CD4-positive, alpha-beta memory T cell (primary cell): ENCODE data around the gene CFHR4. TPM values are rescaled to one million over a fixed set of nuclear protein-coding genes. Genes with fewer than 3 reads are reported as not detected.
"Not testable (repeated sequence)": the region's sequence is repeated elsewhere in the genome, so short reads cannot be mapped to it uniquely, and the experiment has no call there.

ENCODE experiments used
- CTCF ChIA-PET: fragments of 350-600 bp; sonication (Branson Sonifier 250); formaldehyde crosslinking; loops from one replicate; lab custom pipeline; 2021; ENCODE audit warnings: inconsistent platforms; ENCODE audit not compliant: partially characterized antibody; lab: Charles Lee
- POLR2A ChIA-PET: fragments of 350-600 bp; sonication (Branson Sonifier 250); formaldehyde crosslinking; loops from one replicate; lab custom pipeline; 2021; ENCODE audit not compliant: partially characterized antibody; lab: Charles Lee
- DNase-seq, 5 donors: peaks; one replicate each; pipeline versions ENCODE4 v3.0.0 to v3.0.0-alpha.2; 2020 to 2022; ENCODE audit warnings: mixed read lengths in 1 of 5
- H3K27ac ChIP-seq: one replicate; pipeline ENCODE4 v1.7.0; 2013; ENCODE audit warnings: low read depth, low read length
- H3K27me3 ChIP-seq: 2 replicates; pipeline ENCODE4 v1.7.0; 2013; ENCODE audit warnings: mild to moderate bottlenecking, low read length, moderate library complexity; ENCODE audit not compliant: insufficient read depth
- H3K36me3 ChIP-seq: 2 replicates; pipeline ENCODE4 v1.7.0; 2013; ENCODE audit warnings: mild to moderate bottlenecking, low read length, moderate library complexity; ENCODE audit not compliant: insufficient read depth
- H3K4me1 ChIP-seq: 2 replicates; pipeline ENCODE4 v1.7.0; 2013; ENCODE audit warnings: mild to moderate bottlenecking, low read length, moderate library complexity; ENCODE audit not compliant: insufficient read depth
- H3K4me3 ChIP-seq, 2 donors: one replicate each; pipeline ENCODE4 v1.7.0; 2013; ENCODE audit warnings: low read length in 2 of 2, mild to moderate bottlenecking in 1 of 2
- H3K9me3 ChIP-seq, 2 donors: one replicate each; pipeline ENCODE4 v1.7.0; 2013; ENCODE audit warnings: low read length in 2 of 2, control low read depth in 1 of 2; ENCODE audit not compliant: control insufficient read depth in 1 of 2
- H3K27ac Mint-ChIP-seq, 7 donors: one replicate each; pipeline ENCODE4 v1.8.0; 2020 to 2021; ENCODE audit warnings: mixed read lengths in 7 of 7, mild to moderate bottlenecking in 6 of 7, inconsistent platforms in 3 of 7, moderate library complexity in 3 of 7
- H3K27me3 Mint-ChIP-seq, 2 donors: one replicate each; pipeline ENCODE4 v1.8.0; 2020 to 2021; ENCODE audit warnings: mixed read lengths in 2 of 2
- H3K36me3 Mint-ChIP-seq, 2 donors: one replicate each; pipeline ENCODE4 v1.8.0; 2020 to 2021; ENCODE audit warnings: mixed read lengths in 2 of 2, inconsistent platforms in 1 of 2, mild to moderate bottlenecking in 1 of 2
- H3K4me1 Mint-ChIP-seq, 4 donors: one replicate each; pipeline ENCODE4 v1.8.0; 2020 to 2021; ENCODE audit warnings: mixed read lengths in 4 of 4, mild to moderate bottlenecking in 1 of 4
- H3K4me3 Mint-ChIP-seq, 8 donors: one replicate each; pipeline ENCODE4 v1.8.0; 2020 to 2021; ENCODE audit warnings: mixed read lengths in 8 of 8, mild to moderate bottlenecking in 7 of 8, moderate library complexity in 6 of 8, inconsistent platforms in 3 of 8
- H3K9me3 Mint-ChIP-seq, 8 donors: one replicate each; pipeline ENCODE4 v1.8.0; 2020 to 2021; ENCODE audit warnings: mixed read lengths in 8 of 8, mild to moderate bottlenecking in 5 of 8, inconsistent platforms in 3 of 8, moderate library complexity in 1 of 8
- intact Hi-C: fragments of 100-400 bp; cut with micrococcal nuclease; formaldehyde crosslinking; loops from one replicate; pipeline ENCODE4 v1.15.1; 2023
- polyA plus RNA-seq, 2 donors: library from polyadenylated mRNA; unstranded; fragments of 300-500 nt; fragmentation: Illumina TruSeq; gene quantifications; one replicate each; pipeline ENCODE4 v1.2.3, GENCODE V29; 2021
- total RNA-seq, 2 experiments: library from RNA; stranded (reverse); gene quantifications; one replicate each; pipeline ENCODE4 v1.2.3, GENCODE V29; 2021

CFHR4 gene
- total RNA-seq = not detected
- not detected for polyA plus RNA-seq

GRCh38 chr1:196887515-196888239, at the start of gene CFHR4:
TSS of gene CFHR4 (plus strand) at chr1:196888052. CDS start at chr1:196888151, 99 bp downstream.
- ChIA-PET POLR2A (no interaction called here), CTCF (no interaction called here)
- H3K27ac ChIP-seq = no peak within 1 kb of the TSS
- H3K36me3 Mint-ChIP-seq = no peaks in the 10 kb centered on the region
- H3K9me3 ChIP-seq = no peaks in the 10 kb centered on the region
- H3K4me1 ChIP-seq = no peaks in the 10 kb centered on the region
- H3K4me3 Mint-ChIP-seq = no peak within 1 kb of the TSS
- peaks cover 0 to 1% of the 10 kb centered on the region in 2 donors for H3K27me3 Mint-ChIP-seq
- H3K27ac Mint-ChIP-seq = no peak within 1 kb of the TSS
- no peaks in the 10 kb centered on the region for H3K4me1 Mint-ChIP-seq
- peaks cover 0 to 21% (median 5%) of the 10 kb centered on the region in 8 donors for H3K9me3 Mint-ChIP-seq
- H3K4me3 ChIP-seq = no peak within 1 kb of the TSS
- intact Hi-C loops = no loop called here
- H3K36me3 ChIP-seq = no peaks in the 10 kb centered on the region
- no peaks in the 10 kb centered on the region for H3K27me3 ChIP-seq
- no peak for DNase-seq

DNA sequence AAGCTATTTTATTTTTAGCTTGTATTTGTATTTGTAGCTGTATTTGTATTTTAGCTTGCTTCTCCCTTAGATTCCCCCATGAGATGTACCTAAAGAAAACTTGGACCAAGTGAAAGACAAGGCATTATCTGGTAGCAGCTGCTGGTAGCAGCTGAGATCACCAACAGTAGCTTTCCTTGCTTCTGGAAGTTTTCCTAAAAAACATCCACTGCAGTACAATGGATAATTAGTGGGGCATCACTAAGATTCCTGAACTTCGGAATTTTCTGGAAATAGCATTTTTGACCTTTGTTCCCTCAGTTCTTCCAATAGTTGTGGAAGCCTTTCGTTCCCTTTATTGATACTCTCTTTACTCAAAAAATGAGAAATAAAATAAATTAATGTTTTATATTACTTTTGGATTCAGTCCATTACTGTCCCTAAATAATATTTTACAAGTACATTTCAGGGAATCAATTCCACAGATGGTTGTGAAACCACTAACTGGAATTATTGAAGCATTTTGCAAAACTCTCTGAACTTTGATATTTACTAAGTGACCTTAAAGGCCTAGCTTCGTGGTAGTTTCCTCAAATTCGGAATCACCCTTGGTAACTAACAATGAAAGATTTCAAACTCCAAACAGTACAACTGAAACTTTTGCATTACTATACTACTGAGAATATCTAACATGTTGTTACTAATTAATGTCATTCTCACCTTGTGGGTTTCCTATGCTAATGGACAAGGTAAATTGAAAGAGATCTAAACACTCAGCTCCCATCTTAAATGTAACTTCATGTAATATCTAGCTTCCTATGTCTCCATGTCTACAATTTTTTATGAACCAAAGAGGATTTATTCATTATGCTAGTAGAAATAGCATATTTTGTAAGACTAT, 38.0 kb upstream of the CFHR4 start:
- H3K27me3 ChIP-seq, H3K36me3 Mint-ChIP-seq, POLR2A ChIA-PET, H3K4me1 ChIP-seq, DNase-seq, intact Hi-C loops, H3K27ac ChIP-seq, H3K9me3 ChIP-seq, H3K36me3 ChIP-seq, H3K9me3 Mint-ChIP-seq, CTCF ChIA-PET, H3K4me1 Mint-ChIP-seq, H3K27ac Mint-ChIP-seq, H3K4me3 Mint-ChIP-seq, H3K4me3 ChIP-seq, H3K27me3 Mint-ChIP-seq: not testable (repeated sequence)

DNA sequence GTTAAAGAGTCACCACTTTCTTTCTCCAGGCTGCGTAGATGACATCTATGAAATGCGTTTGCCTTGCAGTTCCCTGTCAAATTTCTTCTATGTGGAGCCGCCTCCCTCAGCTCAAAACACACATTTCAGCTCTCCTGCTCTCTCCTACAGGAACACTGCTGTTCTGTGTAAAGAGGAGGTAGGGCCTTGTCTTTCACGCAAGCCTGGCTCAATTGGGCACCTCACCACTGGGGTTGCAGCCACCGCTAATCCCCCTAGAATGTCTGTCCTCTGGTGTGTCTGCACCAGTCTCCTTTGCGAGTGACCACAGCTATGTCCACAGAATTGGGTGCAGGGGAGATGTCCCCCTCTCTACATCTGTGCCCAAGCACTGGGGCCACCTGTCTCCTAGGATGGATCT, 31.8 kb upstream of the CFHR4 start:
- peaks cover 0 to 2% (median 0%) of the 10 kb centered on the region in 8 donors for H3K9me3 Mint-ChIP-seq

DNA sequence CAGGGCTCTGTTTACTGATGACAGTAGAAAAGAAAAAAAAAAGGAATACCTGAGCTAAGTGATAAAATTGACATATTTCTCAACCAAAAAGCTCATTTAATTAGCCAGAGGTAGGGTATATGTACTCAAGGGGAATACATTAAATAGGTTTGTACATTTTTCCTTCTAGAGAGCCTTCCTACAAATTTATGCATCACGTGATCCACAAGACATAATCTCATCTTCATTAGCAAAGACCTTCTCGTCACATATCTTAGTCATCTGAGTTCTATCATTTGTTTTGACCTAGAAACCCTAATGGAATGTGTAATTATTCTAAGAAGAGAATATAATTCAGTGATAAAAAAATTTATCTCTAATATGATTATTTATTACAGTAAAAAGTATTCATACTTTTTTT, 30.7 kb upstream of the CFHR4 start:
- Mint-ChIP-seq H3K4me1 (no peaks in the 10 kb centered on the region), H3K27ac (no peak overlapping the region), H3K27me3 (peaks cover 0 to 2% of the 10 kb centered on the region in 2 donors), H3K36me3 (no peaks in the 10 kb centered on the region), H3K9me3 (peaks cover 0 to 3% (median 0%) of the 10 kb centered on the region in 8 donors), H3K4me3 (no peak overlapping the region)
- H3K4me1 ChIP-seq = no peaks in the 10 kb centered on the region
- POLR2A ChIA-PET = no interaction called here
- H3K4me3 ChIP-seq = no peak overlapping the region
- no peak for DNase-seq
- CTCF ChIA-PET = no interaction called here
- no peaks in the 10 kb centered on the region for H3K27me3 ChIP-seq
- H3K27ac ChIP-seq = no peak overlapping the region
- no peaks in the 10 kb centered on the region for H3K36me3 ChIP-seq
- no peaks in the 10 kb centered on the region for H3K9me3 ChIP-seq
- intact Hi-C loops = no loop called here

More for the DNA sequence above, 31.8 kb upstream of the CFHR4 start:
- Mint-ChIP-seq H3K4me1 (no peaks in the 10 kb centered on the region), H3K27ac (no peak overlapping the region), H3K27me3 (peaks cover 0 to 1% of the 10 kb centered on the region in 2 donors), H3K36me3 (no peaks in the 10 kb centered on the region), H3K4me3 (no peak overlapping the region)
- Histone ChIP-seq H3K27me3 (no peaks in the 10 kb centered on the region), H3K4me1 (no peaks in the 10 kb centered on the region), H3K36me3 (no peaks in the 10 kb centered on the region), H3K27ac (no peak overlapping the region), H3K9me3 (no peaks in the 10 kb centered on the region), H3K4me3 (no peak overlapping the region)
- CTCF ChIA-PET = interaction anchor here (1.5 kb wide), 1 partner anchor 9 kb away, joined by 4 read pairs; no protein-coding TSS in a partner anchor
- DNase-seq = no peak
- POLR2A ChIA-PET = no interaction called here
- intact Hi-C loops = no loop called here

- CTCF ChIA-PET = no interaction called here
- H3K9me3 ChIP-seq = no peaks in the 10 kb centered on the region
- Mint-ChIP-seq H3K4me1 (no peaks in the 10 kb centered on the region), H3K9me3 (peaks cover 0 to 4% (median under 1%) of the 10 kb centered on the region in 8 donors), H3K36me3 (no peaks in the 10 kb centered on the region), H3K27me3 (peaks cover 0 to 7% of the 10 kb centered on the region in 2 donors), H3K4me3 (no peak overlapping the region), H3K27ac (no peak overlapping the region)
- H3K4me3 ChIP-seq = no peak overlapping the region
- no peaks in the 10 kb centered on the region for H3K4me1 ChIP-seq
- H3K27ac ChIP-seq = no peak overlapping the region
- H3K36me3 ChIP-seq = no peaks in the 10 kb centered on the region
- POLR2A ChIA-PET = no interaction called here
- no peaks in the 10 kb centered on the region for H3K27me3 ChIP-seq
- intact Hi-C loops = no loop called here
- no peak for DNase-seq
These were observed 29.0 kb upstream of the CFHR4 start for GRCh38 chr1:196858811-196859210.

GRCh38 chr1:196860323-196860884, 27.4 kb upstream of the CFHR4 start:
- Histone ChIP-seq H3K9me3 (no peaks in the 10 kb centered on the region), H3K36me3 (no peaks in the 10 kb centered on the region), H3K4me1 (no peaks in the 10 kb centered on the region), H3K27ac (no peak overlapping the region), H3K27me3 (no peaks in the 10 kb centered on the region), H3K4me3 (no peak overlapping the region)
- peaks cover 0 to 13% (median 2%) of the 10 kb centered on the region in 8 donors for H3K9me3 Mint-ChIP-seq
- CTCF ChIA-PET = no interaction called here
- H3K36me3 Mint-ChIP-seq = no peaks in the 10 kb centered on the region
- POLR2A ChIA-PET = no interaction called here
- DNase-seq = no peak
- no peaks in the 10 kb centered on the region for H3K4me1 Mint-ChIP-seq
- peaks cover 2 to 7% of the 10 kb centered on the region in 2 donors for H3K27me3 Mint-ChIP-seq
- peak overlapping the region in 1 of 7 donors; percentile 63 for H3K27ac Mint-ChIP-seq
- no peak overlapping the region for H3K4me3 Mint-ChIP-seq
- intact Hi-C loops = no loop called here

- no peaks in the 10 kb centered on the region for H3K36me3 Mint-ChIP-seq
- intact Hi-C loops = no loop called here
- DNase-seq = no peak
- Histone ChIP-seq H3K27ac (no peak overlapping the region), H3K4me3 (no peak overlapping the region), H3K36me3 (no peaks in the 10 kb centered on the region), H3K9me3 (no peaks in the 10 kb centered on the region), H3K27me3 (no peaks in the 10 kb centered on the region), H3K4me1 (no peaks in the 10 kb centered on the region)
- H3K4me1 Mint-ChIP-seq = no peaks in the 10 kb centered on the region
- POLR2A ChIA-PET = no interaction called here
- peaks cover 2 to 10% of the 10 kb centered on the region in 2 donors for H3K27me3 Mint-ChIP-seq
- no peak overlapping the region for H3K4me3 Mint-ChIP-seq
- CTCF ChIA-PET = no interaction called here
- H3K9me3 Mint-ChIP-seq = peaks cover 0 to 13% (median 3%) of the 10 kb centered on the region in 8 donors
- no peak overlapping the region for H3K27ac Mint-ChIP-seq
These were observed 26.4 kb upstream of the CFHR4 start for GRCh38 chr1:196861429-196861828.
